Mesenchymal stem cell (in vitro differentiated cells and primary cell): ENCODE measurements around the gene TMC7.

Experiments used
- DNase-seq: peaks from one replicate; pipeline ENCODE4 v3.0.0-alpha.2; 2013
- H2AFZ ChIP-seq: one replicate; pipeline ENCODE4 v1.6.1; 2013; ENCODE audit warnings: low read depth, mild to moderate bottlenecking, control low read depth, inconsistent platforms, low read length, moderate library complexity
- H2AK5ac ChIP-seq: 2 replicates; pipeline ENCODE4 v1.6.1; 2013; ENCODE audit warnings: low read length, moderate library complexity, mild to moderate bottlenecking, inconsistent platforms; ENCODE audit not compliant: severe bottlenecking
- H2BK120ac ChIP-seq: one replicate; pipeline ENCODE4 v1.6.1; 2013; ENCODE audit warnings: low read depth, mild to moderate bottlenecking, inconsistent platforms, low read length, moderate library complexity
- H2BK12ac ChIP-seq, 2 experiments: one replicate each; pipeline ENCODE4 v1.6.1; 2013; ENCODE audit warnings: inconsistent platforms in 2 of 2, low read length in 2 of 2, mild to moderate bottlenecking in 2 of 2, moderate library complexity in 2 of 2, control low read depth in 1 of 2
- H2BK15ac ChIP-seq: one replicate; pipeline ENCODE4 v1.6.1; 2013; ENCODE audit warnings: mild to moderate bottlenecking, low read depth, inconsistent platforms; ENCODE audit not compliant: poor library complexity, severe bottlenecking
- H2BK5ac ChIP-seq: 2 replicates; pipeline ENCODE4 v1.6.1; 2013; ENCODE audit warnings: low read depth, mild to moderate bottlenecking, low read length, control low read depth, inconsistent platforms; ENCODE audit not compliant: poor library complexity, severe bottlenecking
- H3K14ac ChIP-seq, 2 experiments: one replicate each; pipeline ENCODE4 v1.6.1; 2013; ENCODE audit warnings: inconsistent platforms in 2 of 2, low read length in 2 of 2, control low read depth in 1 of 2, mild to moderate bottlenecking in 1 of 2, moderate library complexity in 1 of 2
- H3K18ac ChIP-seq, 2 experiments: one replicate each; pipeline ENCODE4 v1.6.1; 2013; ENCODE audit warnings: inconsistent platforms in 2 of 2, low read length in 2 of 2, control low read depth in 1 of 2, low read depth in 1 of 2, mild to moderate bottlenecking in 1 of 2
- H3K23ac ChIP-seq, 2 experiments: one replicate each; pipeline ENCODE4 v1.6.1; 2013; ENCODE audit warnings: inconsistent platforms in 2 of 2, low read length in 2 of 2, mild to moderate bottlenecking in 2 of 2, moderate library complexity in 2 of 2, control low read depth in 1 of 2
- H3K27ac ChIP-seq: 2 replicates; pipeline ENCODE4 v1.5.1; 2013; ENCODE audit warnings: mild to moderate bottlenecking, moderate library complexity, low read length, control low read depth, inconsistent platforms; ENCODE audit not compliant: poor library complexity, severe bottlenecking
- H3K27me3 ChIP-seq, 2 experiments: 2 replicates each; pipeline versions ENCODE4 v1.6.1 to v1.7.0; 2013; ENCODE audit warnings: low read length in 2 of 2, mild to moderate bottlenecking in 2 of 2, moderate library complexity in 2 of 2, control low read depth in 1 of 2, inconsistent platforms in 1 of 2; ENCODE audit not compliant: control insufficient read depth in 1 of 2, insufficient read depth in 1 of 2
- H3K36me3 ChIP-seq, 2 experiments: 2 replicates each; pipeline versions ENCODE4 v1.6.1 to v1.7.0; 2013; ENCODE audit warnings: low read length in 2 of 2, control low read depth in 1 of 2, inconsistent platforms in 1 of 2, low read depth in 1 of 2, mild to moderate bottlenecking in 1 of 2; ENCODE audit not compliant: insufficient read depth in 2 of 2, control insufficient read depth in 1 of 2
- H3K4ac ChIP-seq, 2 experiments: one replicate each; pipeline ENCODE4 v1.6.1; 2013; ENCODE audit warnings: inconsistent platforms in 2 of 2, low read length in 2 of 2, mild to moderate bottlenecking in 2 of 2, moderate library complexity in 2 of 2, control low read depth in 1 of 2, low read depth in 1 of 2
- H3K4me1 ChIP-seq: 2 replicates; pipeline ENCODE4 v1.6.1; 2013; ENCODE audit warnings: low read depth, low read length, control low read depth; ENCODE audit not compliant: control insufficient read depth, insufficient read depth
- H3K4me2 ChIP-seq: 2 replicates; pipeline ENCODE4 v1.6.1; 2013; ENCODE audit warnings: low read length, mild to moderate bottlenecking, inconsistent platforms; ENCODE audit not compliant: poor library complexity, severe bottlenecking
- H3K4me3 ChIP-seq, 2 experiments: 2 replicates each; pipeline versions ENCODE4 v1.5.1 to v1.7.0; 2013; ENCODE audit warnings: low read length in 2 of 2, mild to moderate bottlenecking in 2 of 2, control low read depth in 1 of 2, low read depth in 1 of 2; ENCODE audit not compliant: insufficient read depth in 1 of 2
- H3K79me1 ChIP-seq: replicated peaks from 2 replicates; pipeline ENCODE4 v1.6.1; 2013; ENCODE audit warnings: mild to moderate bottlenecking, control low read depth, low read length, inconsistent platforms; ENCODE audit not compliant: poor library complexity, severe bottlenecking
- H3K9ac ChIP-seq: 2 replicates; pipeline ENCODE4 v1.7.0; 2013; ENCODE audit warnings: mild to moderate bottlenecking, low read length, moderate library complexity
- H3K9me3 ChIP-seq: 2 replicates; pipeline ENCODE4 v1.7.0; 2013; ENCODE audit warnings: mild to moderate bottlenecking, low read length; ENCODE audit not compliant: control insufficient read depth
- H4K8ac ChIP-seq: one replicate; pipeline ENCODE4 v1.6.1; 2013; ENCODE audit warnings: inconsistent platforms, mild to moderate bottlenecking, low read length, moderate library complexity
- H4K91ac ChIP-seq: one replicate; pipeline ENCODE4 v1.6.1; 2013; ENCODE audit warnings: mild to moderate bottlenecking, low read length, inconsistent platforms
- WGBS: methylation state at CpG from one replicate; pipeline ENCODE4 v1.1.7; 2013; ENCODE audit warnings: mixed read lengths; 5-methylcytosine and 5-hydroxymethylcytosine counted together

The TMC7 gene

DNA sequence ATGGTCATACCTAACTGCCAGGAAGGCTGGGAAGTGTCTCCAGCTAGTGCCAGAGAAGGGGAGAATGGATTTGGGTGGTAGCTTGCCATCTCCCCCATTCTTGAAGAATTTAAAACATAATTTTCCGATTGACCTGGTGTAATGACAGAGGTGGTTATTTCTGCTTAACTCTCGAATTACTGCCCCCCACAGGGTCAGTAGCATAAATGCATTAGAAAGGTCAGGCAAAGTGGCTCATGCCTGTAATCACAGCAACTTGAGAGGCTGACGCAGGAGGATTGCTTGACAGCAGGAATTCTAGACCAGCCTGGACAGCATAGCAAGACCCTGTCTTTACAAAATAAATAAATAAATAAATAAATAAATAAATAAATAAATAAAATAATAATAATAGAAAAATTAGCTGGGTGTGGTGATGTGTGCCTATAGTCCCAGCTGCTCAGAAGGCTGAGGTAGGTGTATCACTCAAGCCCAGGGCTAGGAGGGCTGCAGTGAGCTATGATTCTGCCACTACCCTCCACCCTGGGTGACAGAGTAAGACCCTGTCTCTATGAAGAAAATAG, 27.5 kb downstream of the TMC7 start:
- Histone ChIP-seq H3K4ac (no peak overlapping the region), H2AFZ (no peak overlapping the region), H3K18ac (no peak overlapping the region), H4K91ac (no peak overlapping the region), H3K14ac (no peak overlapping the region), H2BK12ac (no peak overlapping the region), H3K9ac (no peak overlapping the region), H2BK120ac (no peak overlapping the region), H3K23ac (no peak overlapping the region), H3K27ac (no peak overlapping the region), H3K36me3 (peaks cover 4 to 12% of the 10 kb centered on the region in 2 experiments), H3K9me3 (peaks cover 8% of the 10 kb centered on the region), H2BK5ac (no peak overlapping the region), H3K27me3 (no peaks in the 10 kb centered on the region), H3K4me1 (peaks cover 2% of the 10 kb centered on the region), H4K8ac (no peak overlapping the region), H3K79me1 (no peaks in the 10 kb centered on the region), H3K4me2 (no peak overlapping the region), H2BK15ac (no peak overlapping the region), H2AK5ac (no peak overlapping the region), H3K4me3 (no peak overlapping the region)
- WGBS = 94% methylated on average over 3 of the region's 3 CpGs
- no peak for DNase-seq

DNA sequence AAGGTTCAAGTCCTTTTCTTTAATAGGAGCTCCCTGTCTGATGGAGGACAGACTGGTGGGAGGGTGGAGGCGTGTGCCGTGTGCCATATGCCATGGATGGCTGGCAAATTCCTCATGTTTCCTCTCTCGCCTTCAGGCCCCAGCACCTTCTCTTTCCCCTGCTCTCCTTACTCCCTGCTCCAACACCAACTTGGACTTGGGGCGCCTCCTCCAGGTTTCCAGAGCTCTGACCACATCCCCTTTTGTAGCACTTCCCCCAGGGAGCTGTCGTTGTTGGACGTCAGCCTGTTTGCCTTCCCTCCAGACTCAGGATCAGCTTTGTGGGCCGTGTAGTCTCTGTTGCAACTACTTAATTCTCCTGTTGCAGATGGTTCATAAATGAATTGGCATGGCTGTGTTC, 30.7 kb downstream of the TMC7 start:
- Histone ChIP-seq H3K9me3 (peaks cover 8% of the 10 kb centered on the region), H3K4me2 (no peak overlapping the region), H2BK12ac (no peak overlapping the region), H3K23ac (no peak overlapping the region), H4K91ac (no peak overlapping the region), H3K4me1 (no peaks in the 10 kb centered on the region), H3K14ac (no peak overlapping the region), H2AK5ac (no peak overlapping the region), H3K9ac (no peak overlapping the region), H2AFZ (no peak overlapping the region), H3K4me3 (no peak overlapping the region), H3K79me1 (no peaks in the 10 kb centered on the region), H3K18ac (no peak overlapping the region), H3K27ac (no peak overlapping the region), H2BK120ac (no peak overlapping the region), H2BK5ac (no peak overlapping the region), H4K8ac (no peak overlapping the region), H3K4ac (no peak overlapping the region), H3K36me3 (peaks cover 4 to 19% of the 10 kb centered on the region in 2 experiments), H3K27me3 (no peaks in the 10 kb centered on the region), H2BK15ac (no peak overlapping the region)
- DNase-seq = no peak
- WGBS = 87% methylated on average over 7 of the region's 7 CpGs

DNA sequence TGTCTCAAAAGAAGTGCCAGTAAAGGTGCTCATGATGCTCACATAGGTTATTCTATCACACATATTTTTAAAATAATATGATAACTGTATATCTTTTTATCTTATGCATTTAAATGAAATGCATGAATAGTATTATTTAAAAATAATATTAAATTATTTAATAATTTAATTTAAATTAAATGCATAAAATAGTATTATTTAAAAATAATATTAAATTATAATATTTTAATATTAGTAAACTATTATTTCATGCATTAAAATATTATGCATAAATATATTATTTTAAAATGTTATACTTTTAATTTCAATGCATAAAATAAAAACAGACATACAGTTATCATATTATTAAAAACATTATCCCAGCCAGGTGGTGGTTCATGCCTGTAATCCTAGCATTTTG, 33.4 kb downstream of the TMC7 start:
- H2AK5ac ChIP-seq = no peak overlapping the region
- H3K23ac ChIP-seq = no peak overlapping the region
- peaks cover 0 to 17% of the 10 kb centered on the region in 2 experiments for H3K36me3 ChIP-seq
- no peak overlapping the region for H3K9ac ChIP-seq
- no peak overlapping the region for H2BK15ac ChIP-seq
- H4K8ac ChIP-seq = no peak overlapping the region
- no peak overlapping the region for H3K27ac ChIP-seq
- no peak overlapping the region for H3K4ac ChIP-seq
- no peak overlapping the region for H3K4me3 ChIP-seq
- no peak overlapping the region for H4K91ac ChIP-seq
- DNase-seq = no peak
- H3K27me3 ChIP-seq = no peaks in the 10 kb centered on the region
- no peak overlapping the region for H3K14ac ChIP-seq
- H2BK12ac ChIP-seq = no peak overlapping the region
- no peaks in the 10 kb centered on the region for H3K79me1 ChIP-seq
- no peak overlapping the region for H3K18ac ChIP-seq
- peaks cover 8% of the 10 kb centered on the region for H3K9me3 ChIP-seq
- no peak overlapping the region for H3K4me2 ChIP-seq
- H2AFZ ChIP-seq = no peak overlapping the region
- H3K4me1 ChIP-seq = no peaks in the 10 kb centered on the region
- no peak overlapping the region for H2BK120ac ChIP-seq
- no peak overlapping the region for H2BK5ac ChIP-seq

DNA sequence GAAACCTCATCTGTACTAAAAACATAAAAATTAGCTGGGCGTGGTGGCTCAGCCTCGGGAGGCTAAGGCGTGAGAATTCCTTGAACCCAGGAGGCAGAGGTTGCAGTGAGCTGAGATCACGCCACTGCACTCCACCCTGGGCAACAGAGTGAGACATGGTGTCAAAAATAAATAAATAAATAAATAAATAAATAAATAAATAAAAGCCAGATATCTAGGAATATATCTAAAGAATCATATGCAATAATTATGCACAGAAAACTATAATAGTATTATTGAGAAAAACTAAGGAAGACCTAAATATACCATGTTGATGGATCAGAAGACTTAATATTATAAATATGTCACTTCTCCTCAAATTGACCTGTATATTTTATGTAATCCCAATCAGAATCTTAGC, 37.0 kb downstream of the TMC7 start:
- no peak overlapping the region for H2BK12ac ChIP-seq
- no peak overlapping the region for H2BK5ac ChIP-seq
- no peak overlapping the region for H3K4me2 ChIP-seq
- H3K27me3 ChIP-seq = no peaks in the 10 kb centered on the region
- no peak overlapping the region for H3K4ac ChIP-seq
- no peak overlapping the region for H2BK15ac ChIP-seq
- no peak overlapping the region for H2AFZ ChIP-seq
- H4K91ac ChIP-seq = no peak overlapping the region
- no peak overlapping the region for H3K18ac ChIP-seq
- no peak overlapping the region for H3K14ac ChIP-seq
- H4K8ac ChIP-seq = no peak overlapping the region
- H2BK120ac ChIP-seq = no peak overlapping the region
- H3K4me1 ChIP-seq = no peaks in the 10 kb centered on the region
- peaks cover 0 to 25% of the 10 kb centered on the region in 2 experiments for H3K36me3 ChIP-seq
- no peak overlapping the region for H2AK5ac ChIP-seq
- H3K4me3 ChIP-seq = no peak overlapping the region
- H3K27ac ChIP-seq = no peak overlapping the region
- H3K23ac ChIP-seq = no peak overlapping the region
- WGBS = 100% methylated on average over 2 of the region's 4 CpGs
- no peak for DNase-seq
- no peak overlapping the region for H3K9ac ChIP-seq
- no peaks in the 10 kb centered on the region for H3K79me1 ChIP-seq
- peaks cover 8% of the 10 kb centered on the region for H3K9me3 ChIP-seq
